Mesothelial cell of epicardium (in vitro differentiated cells): ENCODE measurements around the gene C1orf122. TPM values are rescaled to one million over a fixed set of nuclear protein-coding genes. Genes with fewer than 3 reads are reported as not detected.

Experiments
- DNase-seq, 2 experiments: peaks; one replicate each; pipeline ENCODE4 v3.0.0; 2021; ENCODE audit warnings: low spot score in 2 of 2; ENCODE audit not compliant: unreplicated experiment in 2 of 2
- H3K27ac Mint-ChIP-seq: 2 replicates; pipeline ENCODE4 v1.8.0; 2021; ENCODE audit warnings: mixed read lengths
- H3K27me3 Mint-ChIP-seq: 2 replicates; pipeline ENCODE4 v1.8.0; 2021; ENCODE audit warnings: low read depth, mixed read lengths
- H3K36me3 Mint-ChIP-seq: 2 replicates; pipeline ENCODE4 v1.8.0; 2021; ENCODE audit warnings: mixed read lengths
- H3K4me1 Mint-ChIP-seq: 2 replicates; pipeline ENCODE4 v1.8.0; 2021; ENCODE audit warnings: mixed read lengths
- H3K4me3 Mint-ChIP-seq: 2 replicates; pipeline ENCODE4 v1.8.0; 2021; ENCODE audit warnings: mild to moderate bottlenecking, moderate library complexity, mixed read lengths
- H3K9me3 Mint-ChIP-seq: 2 replicates; pipeline ENCODE4 v1.8.0; 2021; ENCODE audit warnings: mixed read lengths
- CTCF ChIP-seq: fragments of 200-600 bp; sonication (generic); IDR thresholded peaks from one replicate; pipeline ENCODE4 v1.5.0; 2021; ENCODE audit warnings: antibody characterized with exemption; ENCODE audit not compliant: unreplicated experiment
- total RNA-seq: library from RNA; stranded (reverse); gene quantifications from 3 replicates; pipeline ENCODE4 v1.2.1, GENCODE V29; 2021

The C1orf122 gene
- total RNA-seq, 1 donor from 2014 or later, result 36.8 TPM

GRCh38 chr1:37831109-37831508 lies 23.5 kb downstream of the C1orf122 start:
- H3K36me3 Mint-ChIP-seq, result peaks cover 42% of the 10 kb centered on the region

GRCh38 chr1:37831809-37832208 lies 24.2 kb downstream of the C1orf122 start:
- TF ChIP-seq CTCF, result no peak
- Mint-ChIP-seq H3K27me3 (no peaks in the 10 kb centered on the region), H3K4me1 (no peaks in the 10 kb centered on the region), H3K9me3 (no peaks in the 10 kb centered on the region), H3K27ac (no peak overlapping the region), H3K36me3 (peaks cover 41% of the 10 kb centered on the region), H3K4me3 (no peak overlapping the region)
- DNase-seq, result no peak

More at GRCh38 chr1:37831109-37831508, 23.5 kb downstream of the C1orf122 start:
- H3K4me3 Mint-ChIP-seq, result no peak overlapping the region
- no peaks in the 10 kb centered on the region for H3K27me3 Mint-ChIP-seq
- TF ChIP-seq CTCF, result no peak
- H3K9me3 Mint-ChIP-seq, result no peaks in the 10 kb centered on the region
- H3K4me1 Mint-ChIP-seq, result no peaks in the 10 kb centered on the region
- DNase-seq, result no peak
- H3K27ac Mint-ChIP-seq, result no peak overlapping the region

- no peak for TF ChIP-seq CTCF
- Mint-ChIP-seq H3K4me3 (no peak overlapping the region), H3K27me3 (no peaks in the 10 kb centered on the region)
Observed at GRCh38 chr1:37836788-37837187, 29.2 kb downstream of the C1orf122 start.

GRCh38 chr1:37839676-37840075 lies 32.1 kb downstream of the C1orf122 start:
- Mint-ChIP-seq H3K36me3 (peaks cover 24% of the 10 kb centered on the region), H3K27ac (no peak overlapping the region), H3K4me1 (no peaks in the 10 kb centered on the region), H3K4me3 (no peak overlapping the region), H3K9me3 (no peaks in the 10 kb centered on the region), H3K27me3 (no peaks in the 10 kb centered on the region)
- no peak for TF ChIP-seq CTCF
- no peak for DNase-seq

More at GRCh38 chr1:37836788-37837187, 29.2 kb downstream of the C1orf122 start:
- H3K36me3 Mint-ChIP-seq, result peaks cover 39% of the 10 kb centered on the region
- no peaks in the 10 kb centered on the region for H3K9me3 Mint-ChIP-seq
- no peak overlapping the region for H3K27ac Mint-ChIP-seq
- no peaks in the 10 kb centered on the region for H3K4me1 Mint-ChIP-seq
- DNase-seq, result no peak

GRCh38 chr1:37840711-37841110 lies 33.1 kb downstream of the C1orf122 start:
- TF ChIP-seq CTCF, result no peak
- Mint-ChIP-seq H3K4me1 (no peaks in the 10 kb centered on the region), H3K27ac (no peak overlapping the region), H3K36me3 (peaks cover 17% of the 10 kb centered on the region), H3K27me3 (no peaks in the 10 kb centered on the region), H3K4me3 (no peak overlapping the region), H3K9me3 (no peaks in the 10 kb centered on the region)
- DNase-seq, result no peak

GRCh38 chr1:37841652-37842051 lies 34.1 kb downstream of the C1orf122 start:
- TF ChIP-seq CTCF, result no peak
- DNase-seq, result no peak
- Mint-ChIP-seq H3K27me3 (no peaks in the 10 kb centered on the region), H3K4me3 (no peak overlapping the region), H3K36me3 (peaks cover 11% of the 10 kb centered on the region), H3K4me1 (no peaks in the 10 kb centered on the region), H3K9me3 (no peaks in the 10 kb centered on the region), H3K27ac (no peak overlapping the region)
